ENCODE measurements around the gene RALGPS1. TPM values are rescaled to one million over a fixed set of nuclear protein-coding genes. Genes with fewer than 3 reads are reported as not detected.
A peak's percentile ranks its signal among the peaks of the same experiment; 100 is the strongest.

The RALGPS1 gene
- total and polyA plus RNA-seq, 2 of the 8 experiments (the other 6 are each of a cell fraction or from before 2014, with no cell fraction given) = 20.0 to 23.5 TPM

DNA sequence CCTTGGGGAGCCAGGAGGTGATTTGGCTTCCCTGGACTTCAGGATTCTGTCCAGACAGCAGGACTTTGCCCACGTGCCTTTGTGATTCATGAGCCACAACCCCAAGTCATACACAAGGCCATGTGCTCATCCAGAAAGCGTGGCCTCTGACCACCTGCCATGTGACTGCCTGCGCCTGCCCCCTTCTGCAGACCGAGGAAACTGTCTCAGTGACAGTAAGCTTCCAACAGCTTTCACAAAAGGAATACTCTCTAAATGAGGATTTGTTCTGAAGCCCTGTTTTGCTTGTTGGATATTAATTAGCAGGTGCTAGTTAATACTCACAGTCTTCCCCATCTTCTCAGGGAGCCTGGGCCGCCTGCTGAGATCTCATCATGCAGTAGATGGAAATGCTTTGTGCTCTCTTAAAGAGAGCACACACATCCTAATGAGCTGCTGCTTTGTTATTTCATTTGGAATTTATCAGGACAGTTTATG lies 244.8 kb downstream of the RALGPS1 start:
- DNase-seq (ENCODE audit: low read depth in 1 of 2, low spot score in 2 of 2) (peak; percentile 17 to 66), FAIRE-seq (no peak)
- Histone ChIP-seq H3K56ac (replicated peaks; ENCODE audit: insufficient read length, low read depth, low read length) (no peak overlapping the region), H2AK5ac (ENCODE audit: low read depth, low read length) (0 out of 2 replicates have a peak overlapping the region, but pooled peaks have one; percentile 3), H3K4ac (replicated peaks; ENCODE audit: insufficient read length, low read depth, low read length) (no peak overlapping the region), H3K9me3 (ENCODE audit: insufficient read depth in 2 of 2, low read depth in 1 of 2, low read length in 1 of 2) (no peaks in the 10 kb centered on the region), H3K4me1 (replicated peaks in 1 of 4; ENCODE audit: control insufficient read depth in 3 of 4, insufficient read depth in 4 of 4, low read length in 3 of 4) (peaks cover 3 to 9% (median 6%) of the 10 kb centered on the region in 4 experiments), H4K20me1 (replicated peaks in 1 of 2; ENCODE audit: control insufficient read depth in 1 of 2, insufficient read depth in 2 of 2, low read length in 2 of 2) (no peaks in the 10 kb centered on the region), H2AFZ (ENCODE audit: low read length) (peak overlapping the region; percentile 64; the same call in 1 of the 2 replicates), H2BK5ac (ENCODE audit: low read depth, low read length) (no peak overlapping the region), H3K79me2 (ENCODE audit: control insufficient read depth in 1 of 2, insufficient read depth in 2 of 2, low read length in 2 of 2) (no peaks in the 10 kb centered on the region), H2BK15ac (ENCODE audit: low read length) (no peak overlapping the region), H3K27ac (ENCODE audit: low read depth, low read length) (no peak overlapping the region), H2BK120ac (replicated peaks; ENCODE audit: low read depth, low read length) (no peak overlapping the region), H3K14ac (ENCODE audit: insufficient read length) (no peak overlapping the region), H4K5ac (ENCODE audit: insufficient read length, low read depth, low read length) (no peak overlapping the region), H3K79me1 (ENCODE audit: low read depth, low read length) (no peaks in the 10 kb centered on the region), H2BK12ac (ENCODE audit: low read depth, low read length) (peak overlapping the region; percentile 45), H3K18ac (ENCODE audit: extremely low read depth, low read length) (no peak overlapping the region), H3K4me2 (ENCODE audit: insufficient read depth in 1 of 2, low read depth in 2 of 2, low read length in 2 of 2) (no peak overlapping the region; a peak in 1 of 4 replicates), H3K4me3 (ENCODE audit: extremely low read depth in 1 of 4, insufficient read depth in 2 of 4, low read depth in 3 of 4, low read length in 4 of 4) (no peak overlapping the region), H4K91ac (replicated peaks; ENCODE audit: insufficient read length, low read length) (peak overlapping the region; percentile 2), H3K23ac (ENCODE audit: insufficient read length) (no peak overlapping the region), H3K27me3 (replicated peaks in 1 of 4; ENCODE audit: control insufficient read depth in 3 of 4, extremely low read depth in 1 of 4, insufficient read depth in 3 of 4, low read length in 3 of 4) (no peaks in the 10 kb centered on the region), H3K23me2 (ENCODE audit: low read depth, low read length) (no peaks in the 10 kb centered on the region), H3K36me3 (ENCODE audit: control insufficient read depth in 2 of 4, insufficient read depth in 4 of 4, low read length in 3 of 4) (no peaks in the 10 kb centered on the region), H4K8ac (ENCODE audit: extremely low read depth, insufficient read depth, low read length) (no peak overlapping the region), H3K9ac (replicated peaks in 1 of 4; ENCODE audit: extremely low read depth in 1 of 4, low read depth in 3 of 4, low read length in 3 of 4) (peak overlapping the region in 1 of 4 experiments; percentile 14; a peak in 1 of 7 replicates), H2BK20ac (ENCODE audit: low read length) (0 out of 2 replicates have a peak overlapping the region, but pooled peaks have one; percentile 16)
- ChIA-PET POLR2A (ENCODE audit: partially characterized antibody) (interaction anchor here (1.0 to 1.3 kb wide), 3 partner anchors 9 to 25 kb away, joined by 3 to 4 read pairs (median 3); no protein-coding TSS in a partner anchor), CTCF (ENCODE audit: partially characterized antibody) (interaction anchor here (0.7 to 4.2 kb wide), 18 partner anchors 9 to 218 kb away, joined by 3 to 29 read pairs (median 4); no protein-coding TSS in a partner anchor)
- 26% methylated on average over 5 of the region's 5 CpGs; no CpG with 5 or more reads in 1 of the 2 experiments for WGBS, 2 experiments (ENCODE audit: extremely low coverage in 1 of 2, insufficient coverage in 1 of 2, insufficient read length in 1 of 2, insufficient replicate concordance in 2 of 2, low coverage in 1 of 2, low lambda C conversion rate in 2 of 2, missing lambda C conversion rate in 1 of 2)
- TF ChIP-seq RAD21 (IDR thresholded peaks at IDR 0.05 in 1 of 2, conservative IDR thresholded peaks at IDR 0.05 in 1 of 2; ENCODE audit: low read depth in 2 of 2, low read length in 2 of 2) = peak; percentile 60 to 66
- TF ChIP-seq HDAC2 (IDR thresholded peaks at IDR 0.05; ENCODE audit: borderline replicate concordance in 1 of 2, low read depth in 2 of 2, low read length in 2 of 2) = 0 out of 4 replicates have a peak, but pooled peaks have one; percentile 22 to 24
- TF ChIP-seq SIN3A (conservative IDR thresholded peaks at IDR 0.05 in 1 of 2, IDR thresholded peaks at IDR 0.05 in 1 of 2; ENCODE audit: low read depth in 1 of 2, low read length in 2 of 2) = peak in 1 of 2 experiments; percentile 70; a peak in 2 of 4 replicates
- TF ChIP-seq, protein P1, sequence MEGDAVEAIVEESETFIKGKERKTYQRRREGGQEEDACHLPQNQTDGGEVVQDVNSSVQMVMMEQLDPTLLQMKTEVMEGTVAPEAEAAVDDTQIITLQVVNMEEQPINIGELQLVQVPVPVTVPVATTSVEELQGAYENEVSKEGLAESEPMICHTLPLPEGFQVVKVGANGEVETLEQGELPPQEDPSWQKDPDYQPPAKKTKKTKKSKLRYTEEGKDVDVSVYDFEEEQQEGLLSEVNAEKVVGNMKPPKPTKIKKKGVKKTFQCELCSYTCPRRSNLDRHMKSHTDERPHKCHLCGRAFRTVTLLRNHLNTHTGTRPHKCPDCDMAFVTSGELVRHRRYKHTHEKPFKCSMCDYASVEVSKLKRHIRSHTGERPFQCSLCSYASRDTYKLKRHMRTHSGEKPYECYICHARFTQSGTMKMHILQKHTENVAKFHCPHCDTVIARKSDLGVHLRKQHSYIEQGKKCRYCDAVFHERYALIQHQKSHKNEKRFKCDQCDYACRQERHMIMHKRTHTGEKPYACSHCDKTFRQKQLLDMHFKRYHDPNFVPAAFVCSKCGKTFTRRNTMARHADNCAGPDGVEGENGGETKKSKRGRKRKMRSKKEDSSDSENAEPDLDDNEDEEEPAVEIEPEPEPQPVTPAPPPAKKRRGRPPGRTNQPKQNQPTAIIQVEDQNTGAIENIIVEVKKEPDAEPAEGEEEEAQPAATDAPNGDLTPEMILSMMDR (IDR thresholded peaks at IDR 0.05; ENCODE audit: control extremely low read depth in 1 of 3, insufficient read depth in 1 of 3, low read depth in 1 of 3, low read length in 3 of 3) = peak; percentile 50 to 66 (median 65)
- no peak for TF ChIP-seq BRCA1 (IDR thresholded peaks at IDR 0.05; ENCODE audit: low read depth, low read length)
- TF ChIP-seq, protein P2, sequence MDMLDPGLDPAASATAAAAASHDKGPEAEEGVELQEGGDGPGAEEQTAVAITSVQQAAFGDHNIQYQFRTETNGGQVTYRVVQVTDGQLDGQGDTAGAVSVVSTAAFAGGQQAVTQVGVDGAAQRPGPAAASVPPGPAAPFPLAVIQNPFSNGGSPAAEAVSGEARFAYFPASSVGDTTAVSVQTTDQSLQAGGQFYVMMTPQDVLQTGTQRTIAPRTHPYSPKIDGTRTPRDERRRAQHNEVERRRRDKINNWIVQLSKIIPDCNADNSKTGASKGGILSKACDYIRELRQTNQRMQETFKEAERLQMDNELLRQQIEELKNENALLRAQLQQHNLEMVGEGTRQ (IDR thresholded peaks at IDR 0.05; ENCODE audit: low read length) = peak; percentile 74

Measured in H1 (cell line).